ENCODE data around the gene MMP11. TPM values are rescaled to one million over a fixed set of nuclear protein-coding genes. Genes with fewer than 3 reads are reported as not detected.

The MMP11 gene
- total and polyA plus RNA-seq, 2 of the 13 experiments (the other 11 are each of a cell fraction or from before 2014, with no cell fraction given) = 8.9 to 28.6 TPM

GRCh38 chr22:23806837-23807236 is 34.2 kb downstream of the MMP11 start:
- ChIA-PET CTCF (ENCODE audit: low intra/inter-chr PET ratio, low total read pairs) (no interaction called here), POLR2A (no interaction called here)
- intact Hi-C loops (cut with micrococcal nuclease; ENCODE audit: unreplicated experiment) (no loop called here), in situ Hi-C loops (cut with HindIII; ENCODE audit: extremely low pct_ligation_motif_present, low pct_unique_long_range_greater_than_20kb) (no loop called here)
- no peak for FAIRE-seq
- DNase-seq (ENCODE audit: low spot score) = no peak
- H3K9me3 ChIP-seq (ENCODE audit: low read length) = no peaks in the 10 kb centered on the region
- no peaks in the 10 kb centered on the region for H3K79me2 ChIP-seq (ENCODE audit: insufficient read depth, low read length)
- no peaks in the 10 kb centered on the region for H3K27me3 ChIP-seq (ENCODE audit: control insufficient read depth in 1 of 2, insufficient read depth in 2 of 2, low read length in 2 of 2)
- no peak overlapping the region for H3K4me2 ChIP-seq (ENCODE audit: low read depth, low read length)
- peaks cover 19 to 48% of the 10 kb centered on the region in 2 experiments for H3K36me3 ChIP-seq (replicated peaks in 1 of 2; ENCODE audit: control insufficient read depth in 1 of 2, insufficient read depth in 2 of 2, low read length in 2 of 2)
- WGBS (ENCODE audit: low lambda C conversion rate) = 96% methylated on average over 1 of the region's 1 CpG
- BruUV-seq (replicated peaks) = no TSS peak
- H4K20me1 ChIP-seq (ENCODE audit: insufficient read depth, low read length) = no peaks in the 10 kb centered on the region
- no peak for ATAC-seq
- no peak overlapping the region for H3K4me3 ChIP-seq (replicated peaks in 1 of 3; ENCODE audit: insufficient read depth in 1 of 3, low read depth in 2 of 3, low read length in 3 of 3)
- H3K27ac ChIP-seq (ENCODE audit: extremely low read length, insufficient read depth, low read length) = no peak overlapping the region
- H2AFZ ChIP-seq (ENCODE audit: low read length) = no peak overlapping the region
- peaks cover 11% of the 10 kb centered on the region for H3K4me1 ChIP-seq (ENCODE audit: insufficient read depth, low read length)
- H3K9ac ChIP-seq (ENCODE audit: insufficient read depth, low read depth, low read length) = no peak overlapping the region
- TF ChIP-seq ZNF841 (CRISPR knock-in tag; IDR thresholded peaks at IDR 0.05; ENCODE audit: borderline replicate concordance) (no peak), RFX5 (IDR thresholded peaks at IDR 0.05; ENCODE audit: low read depth, low read length) (no peak), ARID2 (CRISPR knock-in tag; IDR thresholded peaks at IDR 0.05; ENCODE audit: borderline replicate concordance) (no peak), ZUFSP (CRISPR knock-in tag; IDR thresholded peaks at IDR 0.05; ENCODE audit: borderline replicate concordance) (no peak), ZNF446 (CRISPR knock-in tag; IDR thresholded peaks at IDR 0.05) (no peak), ZXDC (CRISPR knock-in tag; IDR thresholded peaks at IDR 0.05) (no peak), HIVEP1 (CRISPR knock-in tag; IDR thresholded peaks at IDR 0.05) (no peak), ZNF547 (CRISPR knock-in tag; IDR thresholded peaks at IDR 0.05) (no peak), ZNF577 (CRISPR knock-in tag; IDR thresholded peaks at IDR 0.05; ENCODE audit: borderline replicate concordance, low read depth) (no peak)
- TF ChIP-seq, protein P1, sequence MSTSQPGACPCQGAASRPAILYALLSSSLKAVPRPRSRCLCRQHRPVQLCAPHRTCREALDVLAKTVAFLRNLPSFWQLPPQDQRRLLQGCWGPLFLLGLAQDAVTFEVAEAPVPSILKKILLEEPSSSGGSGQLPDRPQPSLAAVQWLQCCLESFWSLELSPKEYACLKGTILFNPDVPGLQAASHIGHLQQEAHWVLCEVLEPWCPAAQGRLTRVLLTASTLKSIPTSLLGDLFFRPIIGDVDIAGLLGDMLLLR (CRISPR knock-in tag; IDR thresholded peaks at IDR 0.05) = no peak
